ENCODE data around the gene PJVK. TPM values are rescaled to one million over a fixed set of nuclear protein-coding genes. Genes with fewer than 3 reads are reported as not detected.
A peak's percentile ranks its signal among the peaks of the same experiment; 100 is the strongest.

PJVK gene
- total RNA-seq, 1 donor from 2014 or later, result 4.9 TPM

DNA sequence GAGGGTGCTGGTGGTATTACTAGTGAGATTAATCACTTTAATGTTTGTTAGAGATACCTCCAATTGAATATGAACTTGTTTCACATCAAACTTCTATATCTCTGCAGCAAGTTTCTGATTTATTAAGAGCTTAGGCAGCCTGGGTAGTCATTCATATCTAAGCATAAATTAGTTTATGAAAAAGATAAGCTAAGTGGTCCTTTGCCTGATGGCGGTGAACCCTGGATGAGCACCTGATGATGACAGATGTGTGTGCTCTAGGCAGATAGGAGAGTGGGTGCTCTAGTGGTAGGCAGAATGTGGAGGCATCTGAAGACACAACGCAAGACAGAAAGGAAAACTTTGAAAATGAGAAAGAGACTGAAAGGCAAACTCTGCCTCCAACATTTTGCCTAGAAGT, 22.2 kb downstream of the PJVK start:
- no peak overlapping the region for H3K27ac ChIP-seq
- DNase-seq (ENCODE audit: extremely low spot score in 2 of 2), result no peak
- no peak for TF ChIP-seq POLR2AphosphoS5 (IDR thresholded peaks at IDR 0.05; ENCODE audit: insufficient read depth in 1 of 2, low read depth in 1 of 2)
- TF ChIP-seq POLR2A (IDR thresholded peaks at IDR 0.05), result no peak
- no peak for TF ChIP-seq CTCF (IDR thresholded peaks at IDR 0.05)

DNA sequence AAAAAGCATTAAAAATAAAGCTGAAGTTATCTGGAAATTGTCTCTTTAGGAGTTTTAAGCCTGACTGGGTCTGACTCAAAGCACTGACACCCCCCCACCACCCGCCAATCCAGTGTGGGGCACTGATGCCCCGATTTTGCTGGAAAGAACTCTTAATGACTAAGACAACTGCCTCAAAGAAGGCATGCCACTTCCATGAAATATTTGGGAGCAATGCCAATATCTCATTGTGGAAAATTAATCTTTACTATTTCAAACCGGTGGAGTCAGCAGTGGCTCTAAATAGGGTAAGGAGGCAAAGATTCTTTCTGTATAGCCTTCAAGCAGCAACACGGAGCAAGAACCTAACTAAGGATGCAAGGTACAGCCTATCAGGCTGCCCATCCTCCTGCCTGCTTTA, 22.8 kb downstream of the PJVK start:
- no peaks in the 10 kb centered on the region for H3K27me3 ChIP-seq
- H3K27ac ChIP-seq, result no peak overlapping the region
- peaks cover 27% of the 10 kb centered on the region for H3K4me1 ChIP-seq
- DNase-seq (ENCODE audit: extremely low spot score in 2 of 2), result no peak
- no peak for TF ChIP-seq POLR2A (IDR thresholded peaks at IDR 0.05)
- TF ChIP-seq CTCF (IDR thresholded peaks at IDR 0.05), result no peak
- no peak for TF ChIP-seq POLR2AphosphoS5 (IDR thresholded peaks at IDR 0.05; ENCODE audit: insufficient read depth in 1 of 2, low read depth in 1 of 2)
- intact Hi-C loops (cut with DNase I), result no loop called here
- peaks cover 0 to 4% of the 10 kb centered on the region in 2 donors for H3K36me3 ChIP-seq
- H3K9me3 ChIP-seq, result no peaks in the 10 kb centered on the region
- no peak overlapping the region for H3K4me3 ChIP-seq

More for the DNA sequence above, 22.2 kb downstream of the PJVK start:
- intact Hi-C loops (cut with DNase I), result no loop called here
- no peak overlapping the region for H3K4me3 ChIP-seq
- H3K4me1 ChIP-seq, result peaks cover 27% of the 10 kb centered on the region
- H3K9me3 ChIP-seq, result no peaks in the 10 kb centered on the region
- H3K27me3 ChIP-seq, result no peaks in the 10 kb centered on the region
- H3K36me3 ChIP-seq, result peaks cover 0 to 6% of the 10 kb centered on the region in 2 donors

- TF ChIP-seq CTCF (IDR thresholded peaks at IDR 0.05) (no peak), POLR2A (IDR thresholded peaks at IDR 0.05) (no peak), POLR2AphosphoS5 (IDR thresholded peaks at IDR 0.05; ENCODE audit: insufficient read depth in 1 of 2, low read depth in 1 of 2) (no peak)
- peaks cover 28% of the 10 kb centered on the region for H3K4me1 ChIP-seq
Measured at GRCh38 chr2:178474560-178474959, 23.4 kb downstream of the PJVK start.

DNA sequence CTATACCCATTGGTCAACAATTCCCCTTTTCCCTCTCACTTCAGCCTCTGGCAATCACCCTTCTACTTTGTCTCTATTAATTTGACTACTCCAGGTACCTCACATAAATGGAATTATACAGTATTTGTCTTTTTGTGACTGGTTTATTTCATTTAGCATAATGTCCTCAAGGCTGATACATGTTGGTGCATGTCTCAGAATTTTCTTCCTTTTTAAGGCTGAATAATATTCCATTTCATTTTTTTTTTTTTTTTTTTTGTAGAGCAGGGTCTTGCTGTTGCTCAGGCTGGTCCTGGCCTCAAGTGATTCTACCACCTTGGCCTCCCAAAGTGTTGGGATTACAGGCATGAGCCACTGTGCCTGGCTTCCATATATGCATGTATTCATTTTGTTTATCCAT, 25.3 kb downstream of the PJVK start:
- TF ChIP-seq POLR2AphosphoS5 (IDR thresholded peaks at IDR 0.05; ENCODE audit: insufficient read depth in 1 of 2, low read depth in 1 of 2) (no peak), POLR2A (IDR thresholded peaks at IDR 0.05) (no peak), CTCF (IDR thresholded peaks at IDR 0.05) (no peak)
- Histone ChIP-seq H3K27ac (no peak overlapping the region), H3K36me3 (no peaks in the 10 kb centered on the region), H3K4me3 (no peak overlapping the region), H3K9me3 (no peaks in the 10 kb centered on the region), H3K4me1 (peaks cover 39% of the 10 kb centered on the region), H3K27me3 (no peaks in the 10 kb centered on the region)
- intact Hi-C loops (cut with DNase I), result no loop called here
- no peak for DNase-seq (ENCODE audit: extremely low spot score in 2 of 2)

More at GRCh38 chr2:178474560-178474959, 23.4 kb downstream of the PJVK start:
- intact Hi-C loops (cut with DNase I), result no loop called here
- Histone ChIP-seq H3K4me3 (no peak overlapping the region), H3K27ac (no peak overlapping the region), H3K9me3 (no peaks in the 10 kb centered on the region), H3K36me3 (no peaks in the 10 kb centered on the region), H3K27me3 (no peaks in the 10 kb centered on the region)
- DNase-seq (ENCODE audit: extremely low spot score in 2 of 2), result no peak

DNA sequence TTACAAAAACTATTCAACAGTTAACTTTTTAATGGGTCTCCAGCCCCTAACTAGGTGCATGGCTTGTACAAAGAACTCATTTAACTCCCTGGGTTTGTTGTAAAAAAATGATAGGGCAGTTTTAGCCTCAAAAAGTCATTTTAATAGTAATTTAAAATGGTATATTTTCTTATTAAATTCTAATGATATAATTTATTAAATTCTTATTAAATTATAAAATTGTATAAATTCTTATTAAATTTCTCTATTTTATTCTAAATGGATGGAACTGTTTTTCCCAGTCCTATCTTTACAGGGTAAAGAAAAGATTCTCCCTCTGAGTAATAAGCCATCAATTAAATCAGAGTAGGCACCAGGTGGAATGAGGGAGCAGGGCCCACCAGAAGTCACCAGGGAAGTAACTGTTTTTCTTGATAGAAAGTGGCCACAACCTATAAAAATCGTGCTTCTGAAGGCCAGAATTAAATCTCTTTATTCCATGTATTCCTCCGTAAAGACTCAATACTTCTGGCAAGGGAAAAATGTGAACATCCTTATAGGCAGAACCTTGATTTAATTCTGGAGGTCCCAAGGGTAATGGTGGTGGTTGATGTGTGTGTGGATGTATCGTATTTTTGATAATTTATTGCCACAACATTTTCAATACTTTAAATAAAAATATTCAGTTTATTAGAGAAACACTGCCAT, 26.4 kb downstream of the PJVK start:
- no peaks in the 10 kb centered on the region for H3K27me3 ChIP-seq
- no peak for DNase-seq (ENCODE audit: extremely low spot score in 2 of 2)
- H3K27ac ChIP-seq, result peak overlapping the region; percentile 96
- H3K4me1 ChIP-seq, result peaks cover 50% of the 10 kb centered on the region
- TF ChIP-seq POLR2AphosphoS5 (IDR thresholded peaks at IDR 0.05; ENCODE audit: insufficient read depth in 1 of 2, low read depth in 1 of 2), result no peak
- no peak for TF ChIP-seq POLR2A (IDR thresholded peaks at IDR 0.05)
- TF ChIP-seq CTCF (IDR thresholded peaks at IDR 0.05), result no peak
- peak overlapping the region; percentile 55 to 59 for H3K4me3 ChIP-seq
- no peaks in the 10 kb centered on the region for H3K9me3 ChIP-seq
- H3K36me3 ChIP-seq, result no peaks in the 10 kb centered on the region
- intact Hi-C loops (cut with DNase I), result no loop called here

All from vagina (tissue), 2 donors.